Liver (tissue), 9 donors: ENCODE results near the gene CYB5RL. TPM values are rescaled to one million over a fixed set of nuclear protein-coding genes. Genes with fewer than 3 reads are reported as not detected.

Experiments
- DNase-seq: peaks from one replicate; pipeline ENCODE4 v3.0.0-alpha.2; 2017; ENCODE audit warnings: low spot score
- H3K27ac ChIP-seq, 2 donors: one replicate each; pipeline ENCODE4 v1.7.0; 2013; ENCODE audit warnings: inconsistent platforms in 2 of 2, low read length in 2 of 2, control low read depth in 1 of 2, low read depth in 1 of 2, mild to moderate bottlenecking in 1 of 2
- H3K27me3 ChIP-seq, 4 donors: one replicate each; pipeline versions ENCODE4 v1.6.1 to v1.7.0; 2013; ENCODE audit warnings: low read length in 3 of 4, inconsistent platforms in 1 of 4, mild to moderate bottlenecking in 1 of 4, moderate library complexity in 1 of 4; ENCODE audit not compliant: control insufficient read depth in 4 of 4, insufficient read depth in 4 of 4
- H3K36me3 ChIP-seq, 4 donors: one replicate each; pipeline versions ENCODE4 v1.6.1 to v1.7.0; 2013; ENCODE audit warnings: low read length in 3 of 4, mild to moderate bottlenecking in 3 of 4, low read depth in 1 of 4, moderate library complexity in 1 of 4; ENCODE audit not compliant: control insufficient read depth in 4 of 4, insufficient read depth in 3 of 4
- H3K4me1 ChIP-seq, 4 donors: one replicate each; pipeline versions ENCODE4 v1.6.1 to v1.7.0; 2013; ENCODE audit warnings: low read length in 3 of 4, mild to moderate bottlenecking in 3 of 4, moderate library complexity in 1 of 4; ENCODE audit not compliant: control insufficient read depth in 4 of 4, insufficient read depth in 4 of 4
- H3K4me3 ChIP-seq, 3 donors: one replicate each; pipeline versions ENCODE4 v1.6.1 to v1.7.0; 2013; ENCODE audit warnings: low read length in 3 of 3, control low read depth in 1 of 3, low read depth in 1 of 3, mild to moderate bottlenecking in 1 of 3
- H3K9ac ChIP-seq, 2 donors: one replicate each; pipeline ENCODE4 v1.7.0; 2013; ENCODE audit warnings: low read length in 2 of 2, mild to moderate bottlenecking in 2 of 2, moderate library complexity in 2 of 2, control low read depth in 1 of 2, low read depth in 1 of 2
- H3K9me3 ChIP-seq, 4 donors: one replicate each; pipeline versions ENCODE4 v1.6.1 to v1.7.0; 2013; ENCODE audit warnings: low read length in 3 of 4; ENCODE audit not compliant: control insufficient read depth in 4 of 4
- ATF3 ChIP-seq: IDR thresholded peaks from 2 replicates; pipeline ENCODE4 v1.6.1; 2016; ENCODE audit warnings: antibody characterized with exemption
- CTCF ChIP-seq: fragments of 150-350 bp; IDR thresholded peaks from 2 replicates; pipeline ENCODE4 v1.5.1; 2017; ENCODE audit warnings: improper control_type of control experiment, low read depth, low read length; ENCODE audit not compliant: missing input control
- EGR1 ChIP-seq, 2 donors: IDR thresholded peaks; 2 replicates each; pipeline ENCODE4 v1.6.1; 2016 to 2018; ENCODE audit warnings: antibody characterized with exemption in 2 of 2, low read depth in 2 of 2
- FOXA1 ChIP-seq: IDR thresholded peaks from 2 replicates; pipeline ENCODE4 v1.6.1; 2016; ENCODE audit warnings: antibody characterized with exemption
- FOXA2 ChIP-seq: IDR thresholded peaks from 2 replicates; pipeline ENCODE4 v1.6.1; 2016; ENCODE audit warnings: antibody characterized with exemption
- GABPA ChIP-seq, 2 donors: IDR thresholded peaks in 1 of 2; conservative IDR thresholded peaks in 1 of 2; 2 replicates each; pipeline ENCODE4 v1.6.1; 2016; ENCODE audit warnings: antibody characterized with exemption in 2 of 2, mild to moderate bottlenecking in 1 of 2, moderate library complexity in 1 of 2
- HNF4G ChIP-seq: IDR thresholded peaks from 2 replicates; pipeline ENCODE4 v1.6.1; 2016; ENCODE audit warnings: antibody characterized with exemption
- JUND ChIP-seq, 2 donors: IDR thresholded peaks; 2 replicates each; pipeline ENCODE4 v1.6.1; 2016; ENCODE audit warnings: antibody characterized with exemption in 2 of 2
- NR2F2 ChIP-seq: IDR thresholded peaks from 2 replicates; pipeline ENCODE4 v1.6.1; 2016; ENCODE audit warnings: antibody characterized with exemption
- RAD21 ChIP-seq, 2 donors: IDR thresholded peaks; 2 replicates each; pipeline ENCODE4 v1.6.1; 2016; ENCODE audit warnings: antibody characterized with exemption in 2 of 2, mild to moderate bottlenecking in 2 of 2
- SP1 ChIP-seq: IDR thresholded peaks from 2 replicates; pipeline ENCODE4 v1.6.1; 2018; ENCODE audit warnings: antibody characterized with exemption, mild to moderate bottlenecking
- TAF1 ChIP-seq: conservative IDR thresholded peaks from 2 replicates; pipeline ENCODE4 v1.6.1; 2016; ENCODE audit warnings: antibody characterized with exemption, mild to moderate bottlenecking
- YY1 ChIP-seq: IDR thresholded peaks from 2 replicates; pipeline ENCODE4 v1.6.1; 2016; ENCODE audit warnings: antibody characterized with exemption, mild to moderate bottlenecking
- WGBS: extraction: QIAGEN DNeasy Blood & Tissue Kit; methylation state at CpG from one replicate; pipeline ENCODE4 v1.1.7; 2013; 5-methylcytosine and 5-hydroxymethylcytosine counted together
- polyA plus RNA-seq, 2 donors: library from polyadenylated mRNA; stranded (reverse) in 1 of 2; unstranded in 1 of 2; fragments of 200-250 nt in 1 of 2; fragments of >200 nt in 1 of 2; fragmentation: Nextera tagmentation in 1 of 2; extraction: Ambion mirVana in 1 of 2; gene quantifications; one replicate each; pipeline versions ENCODE4 v1.2.1 to v1.2.3, GENCODE V29; 2013 to 2015
- total RNA-seq, 2 donors: library from RNA; depleted of rRNA; stranded (reverse); fragments of >200 nt; gene quantifications; one replicate each; pipeline ENCODE4 v1.2.3, GENCODE V29; 2014
- TF ChIP-seq, protein P1 (sequence below): IDR thresholded peaks from 2 replicates; pipeline ENCODE4 v1.6.1; 2016; ENCODE audit warnings: antibody characterized with exemption
- donor health status: healthy.
- donor health status: healthy.
- donor health status: healthy.
- donor health status: healthy.
- donor health status: healthy.

CYB5RL gene
- total and polyA plus RNA-seq, 4 donors: 1.5 to 4.5 (median 2.5) TPM

- no peak overlapping the region for H3K9ac ChIP-seq
- H3K9me3 ChIP-seq: no peaks in the 10 kb centered on the region
- no peak for TF ChIP-seq TAF1
- TF ChIP-seq HNF4G: no peak
- no peak for TF ChIP-seq YY1
- no peak for DNase-seq
- H3K4me1 ChIP-seq: no peaks in the 10 kb centered on the region
- no peak overlapping the region for H3K4me3 ChIP-seq
- H3K27me3 ChIP-seq: no peaks in the 10 kb centered on the region
- 94% methylated on average over 10 of the region's 10 CpGs for WGBS
- H3K27ac ChIP-seq: no peak overlapping the region
- H3K36me3 ChIP-seq: peaks cover 0 to 37% (median 3%) of the 10 kb centered on the region in 4 donors
Measured at GRCh38 chr1:54246116-54246721, 46.4 kb upstream of the CYB5RL start.

- Histone ChIP-seq H3K9me3 (no peaks in the 10 kb centered on the region), H3K9ac (no peak overlapping the region), H3K4me1 (no peaks in the 10 kb centered on the region), H3K4me3 (no peak overlapping the region), H3K27me3 (no peaks in the 10 kb centered on the region), H3K36me3 (peaks cover 0 to 32% (median 3%) of the 10 kb centered on the region in 4 donors), H3K27ac (no peak overlapping the region)
- 78% methylated on average over 4 of the region's 4 CpGs for WGBS
- no peak for DNase-seq
- TF ChIP-seq GABPA (IDR thresholded peaks at IDR 0.05 in 1 of 2, conservative IDR thresholded peaks at IDR 0.05 in 1 of 2) (no peak), RAD21 (IDR thresholded peaks at IDR 0.05) (no peak)
Measured at GRCh38 chr1:54245501-54245900, 45.7 kb upstream of the CYB5RL start.

- peaks cover 0 to 32% (median 2%) of the 10 kb centered on the region in 4 donors for H3K36me3 ChIP-seq
- H3K9me3 ChIP-seq: no peaks in the 10 kb centered on the region
- no peak overlapping the region for H3K27ac ChIP-seq
- no peaks in the 10 kb centered on the region for H3K27me3 ChIP-seq
- H3K4me3 ChIP-seq: no peak overlapping the region
- no peak overlapping the region for H3K9ac ChIP-seq
- 92% methylated on average over 7 of the region's 7 CpGs for WGBS
- DNase-seq: no peak
- TF ChIP-seq, protein P1, sequence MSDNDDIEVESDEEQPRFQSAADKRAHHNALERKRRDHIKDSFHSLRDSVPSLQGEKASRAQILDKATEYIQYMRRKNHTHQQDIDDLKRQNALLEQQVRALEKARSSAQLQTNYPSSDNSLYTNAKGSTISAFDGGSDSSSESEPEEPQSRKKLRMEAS: no peak
- TF ChIP-seq FOXA1 (no peak), SP1 (no peak), HNF4G (no peak), TAF1 (no peak), JUND (IDR thresholded peaks at IDR 0.05) (no peak), EGR1 (IDR thresholded peaks at IDR 0.05; ENCODE audit: low read depth in 2 of 2) (no peak), CTCF (no peak)
- H3K4me1 ChIP-seq: no peaks in the 10 kb centered on the region
Measured at GRCh38 chr1:54244655-54245054, 44.8 kb upstream of the CYB5RL start.

DNA sequence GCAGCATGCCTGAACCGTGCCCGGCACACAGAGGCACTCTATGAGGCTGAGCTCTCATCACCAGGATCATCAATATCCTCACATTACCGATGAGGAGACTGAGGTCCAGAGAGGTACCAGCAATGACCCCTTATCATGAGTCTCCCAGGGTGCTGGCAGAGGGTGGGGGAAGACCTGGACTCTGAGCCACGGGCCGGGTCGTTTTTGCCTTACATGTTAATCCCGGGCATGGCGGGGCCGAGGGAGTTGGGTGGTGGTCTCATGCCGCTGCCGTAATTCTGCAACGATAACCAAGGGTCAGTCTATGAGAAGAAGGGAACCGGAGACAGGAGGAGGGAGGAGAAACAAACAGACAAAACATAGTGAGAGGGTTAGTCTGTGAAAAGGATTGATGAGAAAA, 43.2 kb upstream of the CYB5RL start:
- TF ChIP-seq CTCF: no peak
- TF ChIP-seq TAF1: no peak
- TF ChIP-seq NR2F2: no peak
- TF ChIP-seq ATF3: no peak
- no peak for TF ChIP-seq FOXA2
- no peak for TF ChIP-seq RAD21 (IDR thresholded peaks at IDR 0.05)
- Histone ChIP-seq H3K27me3 (no peaks in the 10 kb centered on the region), H3K9ac (no peak overlapping the region), H3K4me1 (no peaks in the 10 kb centered on the region), H3K36me3 (peaks cover 0 to 38% (median 12%) of the 10 kb centered on the region in 4 donors), H3K27ac (no peak overlapping the region), H3K4me3 (no peak overlapping the region), H3K9me3 (no peaks in the 10 kb centered on the region)
- no peak for DNase-seq
- 97% methylated on average over 13 of the region's 13 CpGs for WGBS
